Endothelial cell of umbilical vein (primary cell): ENCODE results near the gene CASP9. TPM values are rescaled to one million over a fixed set of nuclear protein-coding genes. Genes with fewer than 3 reads are reported as not detected.

Experiments
- BruUV-seq: library from RNA; stranded (reverse); fragments of 400-500 nt; replicated peaks from 2 replicates; lab custom pipeline; 2021; lab: Mats Ljungman, UMichigan
- CTCF ChIA-PET: fragments of 300-600, 350-600 bp; sonication (Branson Sonifier 250); formaldehyde crosslinking; loops from one replicate; lab custom pipeline; 2021; ENCODE audit warnings: antibody characterized with exemption, inconsistent platforms; lab: Charles Lee
- POLR2A ChIA-PET: fragments of 300-600, 350-600 bp; sonication (Branson Sonifier 250); formaldehyde crosslinking; loops from one replicate; lab custom pipeline; 2021; ENCODE audit warnings: antibody characterized with exemption, inconsistent platforms; lab: Charles Lee
- DNase-seq: peaks from one replicate; pipeline ENCODE4 v3.0.0-alpha.2; 2011; ENCODE audit warnings: low read depth, low spot score
- FAIRE-seq: peaks from 2 replicates; lab custom pipeline; 2011; peaks lifted over from hg19 to GRCh38; lab: Jason Lieb, UNC
- H2AFZ ChIP-seq: 2 replicates; pipeline ENCODE4 v1.6.0; 2012; ENCODE audit warnings: low read depth, low read length, control low read depth, inconsistent platforms
- H3K27ac ChIP-seq: 2 replicates; pipeline ENCODE4 v1.5.1; 2011; ENCODE audit warnings: low read depth, mild to moderate bottlenecking, control low read depth, low read length, moderate library complexity; ENCODE audit not compliant: insufficient read depth
- H3K27me3 ChIP-seq, 2 experiments: 2 replicates each; pipeline versions ENCODE4 v1.6.0 to v1.6.1; 2011; ENCODE audit warnings: low read length in 2 of 2, mixed read lengths in 1 of 2; ENCODE audit not compliant: control insufficient read depth in 2 of 2, insufficient read depth in 2 of 2
- H3K36me3 ChIP-seq, 2 experiments: 2 replicates in 1 of 2; 3 replicates in 1 of 2; pipeline ENCODE4 v1.5.1; 2011; ENCODE audit warnings: low read length in 2 of 2, mild to moderate bottlenecking in 1 of 2, moderate library complexity in 1 of 2; ENCODE audit not compliant: control insufficient read depth in 2 of 2, insufficient read depth in 2 of 2; ENCODE audit errors: extremely low read depth in 1 of 2
- H3K4me1 ChIP-seq: 3 replicates; pipeline ENCODE4 v1.5.1; 2011; ENCODE audit warnings: mild to moderate bottlenecking, low read length; ENCODE audit not compliant: control insufficient read depth, insufficient read depth; ENCODE audit errors: extremely low read depth
- H3K4me2 ChIP-seq: 2 replicates; pipeline ENCODE4 v1.6.1; 2011; ENCODE audit warnings: low read length, control low read depth, mixed read lengths; ENCODE audit not compliant: insufficient read depth
- H3K4me3 ChIP-seq, 3 experiments: fragments of 200-600 bp in 1 of 3; sonication (generic), shearing (Covaris generic) in 1 of 3; replicated peaks in 1 of 3; 2 replicates each; pipeline ENCODE4 v1.5.1; 2011 to 2016; ENCODE audit warnings: control low read depth in 3 of 3, low read length in 3 of 3, mild to moderate bottlenecking in 2 of 3, inconsistent platforms in 1 of 3, low read depth in 1 of 3, moderate library complexity in 1 of 3; ENCODE audit not compliant: insufficient read depth in 1 of 3
- H3K79me2 ChIP-seq: 2 replicates; pipeline ENCODE4 v1.6.0; 2012; ENCODE audit warnings: low read length, inconsistent platforms; ENCODE audit not compliant: control insufficient read depth, insufficient read depth
- H3K9ac ChIP-seq: replicated peaks from 2 replicates; pipeline ENCODE3; 2011; ENCODE audit warnings: low read length, control low read depth; ENCODE audit not compliant: insufficient read depth; ENCODE audit errors: extremely low read depth
- H3K9me1 ChIP-seq: replicated peaks from 3 replicates; pipeline ENCODE4 v1.6.0; 2011; ENCODE audit warnings: mild to moderate bottlenecking, low read length; ENCODE audit not compliant: control insufficient read depth, insufficient read depth; ENCODE audit errors: extremely low read depth
- H3K9me3 ChIP-seq: replicated peaks from 2 replicates; pipeline ENCODE4 v1.5.1; 2012; ENCODE audit warnings: low read length, inconsistent platforms; ENCODE audit not compliant: control insufficient read depth, insufficient read depth
- H4K20me1 ChIP-seq: replicated peaks from 2 replicates; pipeline ENCODE3; 2011; ENCODE audit warnings: mild to moderate bottlenecking, low read length; ENCODE audit not compliant: control insufficient read depth, insufficient read depth; ENCODE audit errors: extremely low read depth
- CTCF ChIP-seq, 2 donors: IDR thresholded peaks; 1 replicate in 1 of 2; 2 replicates in 1 of 2; pipeline ENCODE4 v1.5.1; 2011; ENCODE audit warnings: low read length in 2 of 2, mild to moderate bottlenecking in 2 of 2, moderate library complexity in 2 of 2, control low read depth in 1 of 2, inconsistent platforms in 1 of 2, low read depth in 1 of 2; ENCODE audit not compliant: insufficient read depth in 1 of 2; ENCODE audit errors: extremely low read depth in 1 of 2
- EZH2 ChIP-seq: IDR thresholded peaks from 2 replicates; pipeline ENCODE4 v1.6.1; 2012; ENCODE audit warnings: borderline replicate concordance, low read depth, mild to moderate bottlenecking, moderate library complexity, low read length, inconsistent platforms; ENCODE audit not compliant: severe bottlenecking
- FOS ChIP-seq: IDR thresholded peaks from 2 replicates; pipeline ENCODE4 v1.6.1; 2011; ENCODE audit warnings: mild to moderate bottlenecking, low read length, moderate library complexity, borderline replicate concordance; ENCODE audit not compliant: insufficient read depth
- GATA2 ChIP-seq: IDR thresholded peaks from 2 replicates; pipeline ENCODE4 v1.7.0; 2011; ENCODE audit warnings: low read depth, mild to moderate bottlenecking, moderate library complexity, mixed read lengths, low read length; ENCODE audit not compliant: insufficient read length, insufficient read depth
- JUN ChIP-seq: IDR thresholded peaks from 2 replicates; pipeline ENCODE4 v1.6.1; 2011; ENCODE audit warnings: borderline replicate concordance, low read depth; ENCODE audit not compliant: insufficient read length, insufficient read depth
- MAX ChIP-seq: IDR thresholded peaks from 2 replicates; pipeline ENCODE4 v1.6.1; 2011; ENCODE audit not compliant: insufficient read depth, insufficient read length
- MYC ChIP-seq: IDR thresholded peaks from one replicate; pipeline ENCODE4 v1.6.1; 2011; ENCODE audit warnings: mild to moderate bottlenecking, low read depth, low read length
- POLR2A ChIP-seq: IDR thresholded peaks from 2 replicates; pipeline ENCODE4 v1.6.1; 2012; ENCODE audit warnings: low read depth, mild to moderate bottlenecking, control low read depth, low read length
- POLR2AphosphoS5 ChIP-seq: IDR thresholded peaks from 2 replicates; pipeline ENCODE4 v1.6.1; 2012; ENCODE audit warnings: low read depth, mild to moderate bottlenecking, control low read depth, low read length, moderate library complexity; ENCODE audit not compliant: insufficient read depth
- dilution Hi-C: fragments of 300-500 bp; cut with MboI; formaldehyde crosslinking; loops from one replicate; pipeline ENCODE4 v1.15.0; 2019; ENCODE audit warnings: low sequenced_read_pairs; ENCODE audit not compliant: extremely low pct_ligation_motif_present
- intact Hi-C: fragments of 100-400 bp; cut with micrococcal nuclease; formaldehyde crosslinking; loops from one replicate; pipeline ENCODE4 v1.10.0; 2022
- polyA plus RNA-seq, 4 experiments: library from polyadenylated mRNA; depleted of rRNA in 3 of 4; stranded (reverse) in 3 of 4; unstranded in 1 of 4; fragments of >200 nt; gene quantifications; 2 replicates each; pipeline versions ENCODE4 v1.2.1 to v1.2.3, GENCODE V29; 2011 to 2012; ENCODE audit warnings: missing spikeins in 1 of 4
- total RNA-seq: library from RNA; stranded (reverse); gene quantifications from 2 replicates; pipeline ENCODE4 v1.2.3, GENCODE V29; 2021

CASP9 gene
- total and polyA plus RNA-seq, 2 donors (not counting 3 experiments of a cell fraction or from before 2014, with no cell fraction given), result 10.5 to 14.1 TPM

- peaks cover 4 to 17% of the 10 kb centered on the region in 2 experiments for H3K36me3 ChIP-seq
- ChIA-PET CTCF (interaction anchor here (0.6 to 1.9 kb wide), 3 partner anchors 10 to 818 kb away, joined by 3 to 6 read pairs (median 3); no protein-coding TSS in a partner anchor), POLR2A (interaction anchor here (0.7 kb wide), 1 partner anchor 190 kb away, joined by 3 read pairs; no protein-coding TSS in a partner anchor)
- dilution Hi-C loops, result no loop called here
- no peaks in the 10 kb centered on the region for H3K9me1 ChIP-seq
- no TSS peak for BruUV-seq
- H3K4me1 ChIP-seq, result peaks cover 2% of the 10 kb centered on the region
- no peaks in the 10 kb centered on the region for H3K27me3 ChIP-seq
- intact Hi-C loops, result no loop called here
- no peak overlapping the region for H3K9ac ChIP-seq
- no peak for DNase-seq
- no peaks in the 10 kb centered on the region for H3K79me2 ChIP-seq
- H3K4me2 ChIP-seq, result no peak overlapping the region
- TF ChIP-seq MAX (no peak), GATA2 (no peak), FOS (no peak), EZH2 (no peak), POLR2AphosphoS5 (no peak), CTCF (IDR thresholded peaks at IDR 0.05; ENCODE audit: extremely low read depth in 1 of 2, insufficient read depth in 1 of 2, low read depth in 1 of 2, low read length in 2 of 2) (no peak), MYC (no peak), POLR2A (no peak), JUN (no peak)
- no peak overlapping the region for H2AFZ ChIP-seq
- H3K27ac ChIP-seq, result no peak overlapping the region
- no peak overlapping the region for H3K4me3 ChIP-seq
- no peaks in the 10 kb centered on the region for H4K20me1 ChIP-seq
- no peak for FAIRE-seq
- no peaks in the 10 kb centered on the region for H3K9me3 ChIP-seq
These were observed 47.3 kb upstream of the CASP9 start for GRCh38 chr1:15571266-15571665.
